Measurements from ENCODE around the gene CNTNAP2. TPM values are rescaled to one million over a fixed set of nuclear protein-coding genes. Genes with fewer than 3 reads are reported as not detected.
"Not testable (repeated sequence)": the region's sequence is repeated elsewhere in the genome, so short reads cannot be mapped to it uniquely, and the experiment has no call there.

The CNTNAP2 gene
- total RNA-seq, 2 donors from 2014 or later = not detected

GRCh38 chr7:148277042-148277660, 2160.6 kb downstream of the CNTNAP2 start:
- no peak for ATAC-seq
- Mint-ChIP-seq H3K36me3 (no peaks in the 10 kb centered on the region), H3K27me3 (peaks cover 14 to 30% of the 10 kb centered on the region in 2 donors), H3K4me3 (no peak overlapping the region), H3K27ac (no peak overlapping the region), H3K4me1 (ENCODE audit: low read depth in 2 of 2) (no peaks in the 10 kb centered on the region), H3K9me3 (no peaks in the 10 kb centered on the region)
- no peak for DNase-seq (ENCODE audit: low spot score)

- Mint-ChIP-seq H3K9me3 (no peaks in the 10 kb centered on the region), H3K27me3 (peaks cover 4 to 17% of the 10 kb centered on the region in 2 donors), H3K4me3 (no peak overlapping the region), H3K36me3 (no peaks in the 10 kb centered on the region), H3K4me1 (ENCODE audit: low read depth in 2 of 2) (no peaks in the 10 kb centered on the region), H3K27ac (no peak overlapping the region)
- no peak for ATAC-seq
- DNase-seq (ENCODE audit: low spot score) = no peak
These were observed 2169.5 kb downstream of the CNTNAP2 start for GRCh38 chr7:148286150-148286549.

GRCh38 chr7:148287538-148287937, 2170.9 kb downstream of the CNTNAP2 start:
- Mint-ChIP-seq H3K27ac (no peak overlapping the region), H3K4me3 (no peak overlapping the region), H3K27me3 (peaks cover 9 to 19% of the 10 kb centered on the region in 2 donors), H3K4me1 (ENCODE audit: low read depth in 2 of 2) (no peaks in the 10 kb centered on the region), H3K36me3 (no peaks in the 10 kb centered on the region), H3K9me3 (no peaks in the 10 kb centered on the region)
- DNase-seq (ENCODE audit: low spot score) = no peak
- no peak for ATAC-seq

GRCh38 chr7:148288592-148289151, 2172.1 kb downstream of the CNTNAP2 start:
- no peaks in the 10 kb centered on the region for H3K4me1 Mint-ChIP-seq (ENCODE audit: low read depth in 2 of 2)
- H3K36me3 Mint-ChIP-seq = no peaks in the 10 kb centered on the region

GRCh38 chr7:148289630-148290029, 2173.0 kb downstream of the CNTNAP2 start:
- DNase-seq (ENCODE audit: low spot score) (no peak), ATAC-seq (no peak)
- H3K4me3 Mint-ChIP-seq = no peak overlapping the region
- H3K27ac Mint-ChIP-seq = no peak overlapping the region
- H3K27me3 Mint-ChIP-seq = peaks cover 14 to 19% of the 10 kb centered on the region in 2 donors
- H3K9me3 Mint-ChIP-seq = no peaks in the 10 kb centered on the region
- no peaks in the 10 kb centered on the region for H3K4me1 Mint-ChIP-seq (ENCODE audit: low read depth in 2 of 2)
- H3K36me3 Mint-ChIP-seq = no peaks in the 10 kb centered on the region

More at GRCh38 chr7:148288592-148289151, 2172.1 kb downstream of the CNTNAP2 start:
- DNase-seq (ENCODE audit: low spot score) = no peak
- ATAC-seq = no peak
- Mint-ChIP-seq H3K27ac (no peak overlapping the region), H3K4me3 (no peak overlapping the region), H3K27me3 (peaks cover 14 to 19% of the 10 kb centered on the region in 2 donors), H3K9me3 (no peaks in the 10 kb centered on the region)

- DNase-seq (ENCODE audit: low spot score) (no peak), ATAC-seq (no peak)
- H3K4me3 Mint-ChIP-seq = no peak overlapping the region
- no peaks in the 10 kb centered on the region for H3K36me3 Mint-ChIP-seq
- no peaks in the 10 kb centered on the region for H3K4me1 Mint-ChIP-seq (ENCODE audit: low read depth in 2 of 2)
- no peak overlapping the region for H3K27ac Mint-ChIP-seq
- H3K27me3 Mint-ChIP-seq = peaks cover 14 to 19% of the 10 kb centered on the region in 2 donors
- H3K9me3 Mint-ChIP-seq = no peaks in the 10 kb centered on the region
These were observed 2173.9 kb downstream of the CNTNAP2 start for GRCh38 chr7:148290538-148290937.

- DNase-seq (ENCODE audit: low spot score) (no peak), ATAC-seq (no peak)
- Mint-ChIP-seq H3K4me1 (ENCODE audit: low read depth in 2 of 2) (no peaks in the 10 kb centered on the region), H3K27me3 (peaks cover 14 to 19% of the 10 kb centered on the region in 2 donors), H3K36me3 (no peaks in the 10 kb centered on the region), H3K4me3 (no peak overlapping the region), H3K9me3 (no peaks in the 10 kb centered on the region), H3K27ac (no peak overlapping the region)
These were observed 2175.2 kb downstream of the CNTNAP2 start for GRCh38 chr7:148291799-148292198.

GRCh38 chr7:148296994-148297644, 2180.5 kb downstream of the CNTNAP2 start:
- Mint-ChIP-seq H3K4me1 (ENCODE audit: low read depth in 2 of 2) (no peaks in the 10 kb centered on the region), H3K36me3 (no peaks in the 10 kb centered on the region), H3K27me3 (peaks cover 8 to 9% of the 10 kb centered on the region in 2 donors), H3K4me3 (no peak overlapping the region), H3K27ac (no peak overlapping the region), H3K9me3 (no peaks in the 10 kb centered on the region)
- ATAC-seq = no peak
- DNase-seq (ENCODE audit: low spot score) = no peak

- ATAC-seq; H3K4me1 Mint-ChIP-seq (ENCODE audit: low read depth in 2 of 2); H3K4me3 Mint-ChIP-seq: not testable (repeated sequence)
These were observed 2182.2 kb downstream of the CNTNAP2 start for GRCh38 chr7:148298768-148299167.

GRCh38 chr7:148299350-148300276, 2183.0 kb downstream of the CNTNAP2 start:
- DNase-seq (ENCODE audit: low spot score) (no peak), ATAC-seq (no peak)
- H3K27me3 Mint-ChIP-seq = peaks cover 2 to 8% of the 10 kb centered on the region in 2 donors
- no peak overlapping the region for H3K27ac Mint-ChIP-seq
- H3K4me1 Mint-ChIP-seq (ENCODE audit: low read depth in 2 of 2) = peaks cover 3 to 5% of the 10 kb centered on the region in 2 donors
- no peaks in the 10 kb centered on the region for H3K9me3 Mint-ChIP-seq
- no peaks in the 10 kb centered on the region for H3K36me3 Mint-ChIP-seq
- no peak overlapping the region for H3K4me3 Mint-ChIP-seq

More at GRCh38 chr7:148298768-148299167, 2182.2 kb downstream of the CNTNAP2 start:
- not testable (repeated sequence) for H3K9me3 Mint-ChIP-seq; H3K27me3 Mint-ChIP-seq; H3K36me3 Mint-ChIP-seq; DNase-seq (ENCODE audit: low spot score); H3K27ac Mint-ChIP-seq

GRCh38 chr7:148302436-148302835, 2185.8 kb downstream of the CNTNAP2 start:
- peaks cover 4 to 11% of the 10 kb centered on the region in 2 donors for H3K4me1 Mint-ChIP-seq (ENCODE audit: low read depth in 2 of 2)
- H3K9me3 Mint-ChIP-seq; H3K36me3 Mint-ChIP-seq; DNase-seq (ENCODE audit: low spot score); ATAC-seq; H3K4me3 Mint-ChIP-seq; H3K27ac Mint-ChIP-seq; H3K27me3 Mint-ChIP-seq: not testable (repeated sequence)

- DNase-seq (ENCODE audit: low spot score) = no peak
- Mint-ChIP-seq H3K4me3 (no peak overlapping the region), H3K36me3 (no peaks in the 10 kb centered on the region), H3K27me3 (no peaks in the 10 kb centered on the region), H3K9me3 (peaks cover 2% of the 10 kb centered on the region), H3K4me1 (ENCODE audit: low read depth in 2 of 2) (peaks cover 4 to 11% of the 10 kb centered on the region in 2 donors), H3K27ac (no peak overlapping the region)
- ATAC-seq = no peak
These were observed 2186.9 kb downstream of the CNTNAP2 start for GRCh38 chr7:148303295-148304082.

- H3K27ac Mint-ChIP-seq = no peak overlapping the region
- H3K36me3 Mint-ChIP-seq = no peaks in the 10 kb centered on the region
- no peaks in the 10 kb centered on the region for H3K27me3 Mint-ChIP-seq
- H3K4me1 Mint-ChIP-seq (ENCODE audit: low read depth in 2 of 2) = peaks cover 4 to 11% of the 10 kb centered on the region in 2 donors
- peaks cover 2% of the 10 kb centered on the region for H3K9me3 Mint-ChIP-seq
- H3K4me3 Mint-ChIP-seq = no peak overlapping the region
- DNase-seq (ENCODE audit: low spot score) (no peak), ATAC-seq (no peak)
These were observed 2187.4 kb downstream of the CNTNAP2 start for GRCh38 chr7:148304083-148304335.
